DMS79 (cell line): Measurements from ENCODE around the gene YWHAE.
A peak's percentile ranks its signal among the peaks of the same experiment; 100 is the strongest.
"Not testable (repeated sequence)": the region's sequence is repeated elsewhere in the genome, so short reads cannot be mapped to it uniquely, and the experiment has no call there.

Experiments
- DNase-seq: peaks from one replicate; lab custom pipeline; 2025; lab: John Stamatoyannopoulos, UW

Gene YWHAE

DNA sequence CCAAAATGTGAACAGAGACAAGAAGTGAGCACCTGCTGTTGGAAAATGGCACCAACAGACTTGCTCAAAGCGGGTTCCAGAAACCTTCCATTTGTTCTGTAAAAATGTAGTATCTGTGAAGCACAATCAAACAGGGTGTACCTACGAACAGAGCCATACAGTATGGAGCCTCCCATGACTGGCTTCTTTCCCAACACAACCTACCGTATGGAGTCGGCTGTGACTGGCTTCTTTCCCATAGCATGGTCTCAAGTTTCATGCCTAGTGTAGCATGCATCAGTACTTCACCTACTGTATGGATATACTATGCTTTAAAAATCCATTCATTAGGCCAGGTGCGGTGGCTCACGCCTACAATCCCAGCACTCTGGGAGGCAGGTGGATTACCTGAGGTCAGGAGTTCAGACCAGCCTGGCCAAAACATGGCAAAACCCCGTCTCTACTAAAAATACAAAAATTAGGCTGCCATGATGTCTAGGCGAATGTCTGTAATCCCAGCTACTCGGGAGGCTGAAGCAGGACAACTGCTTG is 26.2 kb downstream of the YWHAE start:
- DNase-seq = no peak

- DNase-seq = no peak
Observed at GRCh38 chr17:1372618-1373017, 27.4 kb downstream of the YWHAE start.

GRCh38 chr17:1371893-1372590 is 28.0 kb downstream of the YWHAE start:
- no peak for DNase-seq

DNA sequence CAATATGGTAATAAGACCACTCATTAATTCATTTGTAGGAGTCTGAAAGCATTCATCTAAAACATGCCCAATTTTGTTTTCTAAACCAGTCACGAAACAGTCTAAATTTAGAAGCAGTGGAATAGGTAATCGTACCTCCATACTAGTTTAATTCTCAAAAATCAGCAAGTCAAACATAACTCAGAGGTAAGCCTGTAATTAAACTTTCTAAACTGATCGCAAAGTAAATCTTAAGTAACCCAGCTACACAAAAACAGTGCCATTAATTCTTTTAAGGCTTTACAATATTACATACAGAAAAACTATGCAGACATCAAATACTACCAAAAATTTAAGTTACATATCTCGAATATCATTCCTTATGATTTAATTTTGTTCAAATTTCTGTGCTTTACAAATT is 31.4 kb downstream of the YWHAE start:
- no peak for DNase-seq

- no peak for DNase-seq
Observed at GRCh38 chr17:1367351-1367745, 32.7 kb downstream of the YWHAE start.

GRCh38 chr17:1366234-1366633 is 33.8 kb downstream of the YWHAE start:
- DNase-seq = no peak

DNA sequence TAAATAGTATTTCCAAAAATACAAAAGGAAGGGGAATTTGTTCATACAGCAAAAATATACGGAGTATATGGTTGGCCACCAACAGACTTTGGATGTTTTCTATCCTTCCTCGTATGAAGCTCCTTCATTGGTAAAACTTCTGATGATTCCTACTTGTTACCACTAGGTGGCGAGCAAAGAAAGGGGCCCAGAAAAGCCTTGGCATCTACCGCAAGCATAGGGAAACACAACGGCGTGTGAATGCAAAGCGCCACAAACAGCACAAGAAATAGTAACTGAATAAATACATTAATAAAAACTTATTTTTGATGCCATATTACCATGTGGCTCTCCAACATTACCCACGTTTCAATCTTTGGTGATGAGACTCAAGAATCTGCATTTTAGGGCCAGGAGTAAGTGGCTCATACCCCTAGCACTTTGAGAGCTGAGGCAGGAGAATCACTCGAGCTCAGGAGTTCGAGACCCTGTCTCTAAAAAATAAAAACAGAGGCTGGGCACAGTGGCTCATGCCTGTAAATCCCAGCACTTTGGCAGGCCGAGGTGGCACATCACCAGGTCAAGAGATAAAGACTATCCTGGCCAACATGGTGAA is 34.5 kb downstream of the YWHAE start:
- peak; percentile 5 for DNase-seq

DNA sequence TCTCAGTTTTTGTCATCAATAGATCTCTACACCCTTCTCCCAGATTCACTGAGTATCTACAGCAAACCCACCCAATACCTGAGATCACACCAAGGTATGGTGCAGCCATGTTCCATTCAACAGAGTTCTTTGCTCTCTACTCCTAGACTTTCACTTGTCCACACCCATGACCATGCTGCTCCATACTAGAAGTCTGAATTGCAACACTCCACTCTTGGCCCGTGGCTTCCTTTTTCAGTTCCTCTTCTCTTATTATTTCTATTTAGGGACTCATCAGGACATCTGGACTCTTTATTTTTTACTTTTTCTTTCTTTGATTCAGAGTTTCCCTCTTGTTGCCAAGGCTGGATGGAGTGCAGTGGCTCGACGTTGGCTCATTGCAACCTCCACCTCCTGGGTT is 37.1 kb downstream of the YWHAE start:
- DNase-seq = no peak

- no peak for DNase-seq
Observed at GRCh38 chr17:1362065-1362848, 37.8 kb downstream of the YWHAE start.

DNA sequence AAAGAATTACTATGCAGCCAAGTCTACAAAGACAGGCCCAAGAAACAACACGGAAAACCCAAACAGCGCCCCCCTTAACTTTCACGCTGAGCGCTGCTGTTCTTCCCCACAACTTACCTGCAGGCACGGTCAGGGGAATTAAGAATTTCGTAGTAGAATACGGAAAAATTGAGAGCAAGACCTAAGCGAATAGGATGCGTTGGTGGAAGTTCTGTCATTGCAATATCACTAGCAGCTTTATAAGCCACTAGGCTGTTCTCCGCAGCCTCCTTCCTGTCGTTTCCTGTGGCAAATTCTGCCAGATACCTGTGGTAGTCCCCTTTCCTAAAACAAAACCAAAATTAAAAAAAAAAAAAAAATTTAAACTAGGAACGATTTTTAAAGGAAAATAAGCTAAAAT is 39.0 kb downstream of the YWHAE start:
- DNase-seq = no peak

- not testable (repeated sequence) for DNase-seq
Observed at GRCh38 chr17:1360315-1360714, 39.7 kb downstream of the YWHAE start.

- DNase-seq = no peak
Observed at GRCh38 chr17:1354030-1354429, 46.0 kb downstream of the YWHAE start.

DNA sequence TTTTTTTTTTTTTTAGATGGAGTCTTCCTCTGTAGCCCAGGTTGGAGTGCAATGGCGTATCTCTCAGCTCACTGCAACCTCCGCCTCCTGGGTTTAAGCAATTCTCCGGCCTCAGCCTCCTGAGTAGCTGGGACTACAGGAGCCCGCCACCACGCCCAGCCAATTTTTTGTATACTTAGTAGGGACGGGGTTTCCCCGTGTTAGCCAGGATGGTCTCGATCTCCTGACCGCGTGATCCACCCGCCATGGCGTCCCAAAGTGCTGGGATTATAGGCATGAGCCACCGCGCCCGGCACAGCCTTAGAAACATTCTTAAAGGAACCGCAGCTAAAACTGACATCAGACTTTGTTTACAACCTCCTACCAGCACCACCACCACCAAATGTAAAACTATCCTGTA is 47.5 kb downstream of the YWHAE start:
- DNase-seq = not testable (repeated sequence)

DNA sequence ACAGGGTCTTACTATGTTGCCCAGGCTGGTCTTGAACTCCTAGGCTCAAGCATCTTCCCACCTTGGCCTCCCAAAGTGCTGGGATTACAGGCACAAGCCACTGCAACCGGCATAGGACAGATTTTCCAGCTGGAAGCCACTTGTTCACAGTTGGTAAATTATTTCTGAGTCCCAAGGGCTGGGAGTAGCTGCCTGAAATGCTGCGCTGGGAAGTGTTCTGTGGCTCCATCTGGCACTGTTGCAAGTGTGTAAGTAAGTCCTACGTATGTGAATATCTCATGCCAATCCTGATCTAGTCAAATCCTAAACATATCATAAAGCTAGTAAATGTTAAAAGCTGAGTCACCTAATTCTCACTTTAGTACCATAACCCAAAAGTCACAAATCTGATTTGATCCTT is 48.1 kb downstream of the YWHAE start:
- DNase-seq = no peak

- no peak for DNase-seq
Observed at GRCh38 chr17:1351275-1351674, 48.7 kb downstream of the YWHAE start.

GRCh38 chr17:1347589-1348323 is 52.3 kb downstream of the YWHAE start:
- no peak for DNase-seq

GRCh38 chr17:1344521-1344920 is 55.5 kb downstream of the YWHAE start:
- no peak for DNase-seq

DNA sequence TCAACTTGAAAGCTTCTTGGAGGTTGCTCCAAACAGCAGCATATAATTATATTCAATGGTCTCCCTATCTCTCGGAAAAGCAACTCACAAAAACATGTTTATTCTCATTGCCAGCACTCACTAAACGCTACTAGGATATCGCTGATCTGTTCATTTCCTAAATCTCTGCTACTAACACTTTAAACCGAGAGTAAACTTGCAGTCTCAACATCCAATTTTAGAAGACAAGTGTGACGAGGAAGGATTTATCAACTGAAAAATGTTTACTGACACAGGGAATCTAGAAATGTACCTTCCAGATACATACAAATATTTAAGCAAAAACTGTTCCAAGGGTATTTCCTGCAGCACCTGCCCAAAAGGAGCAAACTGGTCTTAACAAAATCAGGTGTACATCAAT is 56.5 kb downstream of the YWHAE start:
- no peak for DNase-seq

DNA sequence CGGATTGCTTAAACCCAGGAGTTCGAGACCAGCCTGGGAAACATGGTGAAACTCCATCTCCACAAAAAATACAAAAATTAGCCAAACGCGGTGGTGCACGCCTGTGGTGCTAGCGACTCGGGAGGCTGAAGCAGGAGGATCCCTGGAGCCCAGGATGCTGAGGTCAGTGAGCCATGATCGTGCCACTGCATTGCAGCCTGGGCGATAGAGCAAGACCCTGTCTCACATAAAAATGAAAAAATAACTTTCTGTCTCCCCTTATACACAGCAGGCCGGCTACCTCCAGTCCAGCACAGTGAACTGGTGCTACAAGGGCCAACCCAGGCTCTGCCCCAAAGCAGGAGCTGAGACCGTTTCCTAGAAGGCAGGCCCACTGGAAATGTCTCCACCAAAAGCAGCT is 59.7 kb downstream of the YWHAE start:
- no peak for DNase-seq

DNA sequence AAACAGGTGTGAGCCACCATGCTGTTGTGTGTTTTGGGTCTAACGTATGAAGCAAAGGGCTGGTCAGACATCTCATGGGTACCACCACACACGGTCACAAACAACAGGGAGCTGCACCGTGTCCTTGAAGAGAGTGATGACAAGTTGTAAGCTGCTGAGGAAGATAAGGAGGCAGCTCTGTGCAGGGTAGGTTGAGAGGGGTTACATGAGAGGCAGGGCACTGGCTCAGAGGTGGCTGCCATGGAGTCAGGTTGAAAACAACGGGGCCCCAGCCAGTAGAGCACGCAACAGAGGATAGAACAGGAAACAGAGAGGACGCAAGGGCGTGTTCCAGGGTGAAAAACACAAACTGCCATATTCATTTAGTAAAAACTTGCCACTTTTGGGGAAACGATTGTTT is 68.3 kb downstream of the YWHAE start:
- DNase-seq = no peak

DNA sequence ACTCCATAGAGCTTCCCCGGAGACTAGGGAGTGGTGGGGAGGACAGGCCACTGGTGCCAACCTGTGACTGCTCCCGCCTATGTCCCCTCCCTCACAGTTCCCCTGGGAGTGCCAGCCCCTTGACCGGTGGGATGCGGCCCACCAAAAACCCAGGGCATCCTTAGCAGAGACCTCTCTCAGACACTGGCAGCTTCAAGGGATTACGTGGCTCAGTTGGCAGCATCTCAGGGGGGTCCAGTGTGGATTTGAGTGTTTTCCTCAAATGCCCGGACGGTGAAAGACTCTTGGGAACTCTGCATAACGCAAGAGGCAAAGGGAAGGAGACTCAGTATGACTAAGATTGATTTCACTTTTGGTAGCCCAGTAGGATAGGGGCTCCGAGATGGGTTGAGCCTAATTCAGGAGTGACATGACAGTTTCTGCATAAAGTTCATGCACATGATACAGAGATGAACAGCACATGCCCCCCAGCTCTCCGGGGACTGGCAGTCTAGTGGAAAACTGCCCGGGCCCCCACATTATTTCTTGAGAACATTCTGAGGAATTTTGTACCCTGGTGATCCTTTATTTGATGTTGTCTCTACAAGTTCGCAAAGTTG is 70.2 kb downstream of the YWHAE start:
- DNase-seq = no peak

GRCh38 chr17:1328437-1328836 is 71.6 kb downstream of the YWHAE start:
- no peak for DNase-seq
